Activated naive CD8-positive, alpha-beta T cell treated with anti-CD3 and anti-CD28 coated beads, Interleukin-2, amount 50 U/mL, for 16 hours (primary cell): ENCODE measurements around the gene FARS2.

Experiments
- DNase-seq: peaks from one replicate; pipeline ENCODE4 v3.0.0-alpha.2; 2020; ENCODE audit warnings: low read depth, low spot score

FARS2 gene

DNA sequence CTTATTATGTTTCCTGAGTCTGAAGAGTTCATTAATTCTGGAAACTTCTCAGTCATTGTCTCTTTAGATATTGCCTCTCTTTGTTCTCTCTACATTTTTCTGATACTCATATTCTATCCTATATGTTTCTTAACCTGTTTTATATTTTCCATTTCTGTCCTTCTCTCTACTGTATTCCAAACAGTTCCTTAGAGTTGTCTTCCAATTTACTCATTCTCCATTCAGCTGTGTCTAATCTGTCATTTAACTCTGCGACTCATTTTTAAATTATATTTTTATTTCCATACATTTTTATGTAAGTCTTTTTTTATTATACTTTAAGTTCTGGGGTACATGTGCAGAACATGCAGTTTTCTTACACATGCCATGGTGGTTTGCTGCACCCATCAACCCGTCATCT is 493.6 kb downstream of the FARS2 start:
- no peak for DNase-seq

DNA sequence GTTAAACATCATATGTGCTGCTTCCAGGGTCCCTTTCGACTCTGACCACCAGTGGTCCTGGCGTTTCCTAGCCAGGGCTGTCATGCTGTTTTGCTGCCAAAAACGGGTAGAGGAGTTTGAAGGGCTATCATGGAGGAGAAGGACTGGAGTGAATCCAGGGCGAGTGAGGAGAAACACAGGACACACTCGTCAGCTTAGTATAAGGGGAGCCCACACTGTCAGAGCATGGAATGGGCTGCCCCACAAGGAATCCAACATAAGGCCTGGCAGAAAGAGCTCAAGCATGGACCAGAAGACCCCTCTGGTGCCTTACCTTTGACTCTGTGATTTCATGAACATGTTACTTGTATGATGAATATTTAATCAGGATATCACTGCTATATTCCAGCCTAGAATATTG is 498.3 kb downstream of the FARS2 start:
- DNase-seq: no peak

DNA sequence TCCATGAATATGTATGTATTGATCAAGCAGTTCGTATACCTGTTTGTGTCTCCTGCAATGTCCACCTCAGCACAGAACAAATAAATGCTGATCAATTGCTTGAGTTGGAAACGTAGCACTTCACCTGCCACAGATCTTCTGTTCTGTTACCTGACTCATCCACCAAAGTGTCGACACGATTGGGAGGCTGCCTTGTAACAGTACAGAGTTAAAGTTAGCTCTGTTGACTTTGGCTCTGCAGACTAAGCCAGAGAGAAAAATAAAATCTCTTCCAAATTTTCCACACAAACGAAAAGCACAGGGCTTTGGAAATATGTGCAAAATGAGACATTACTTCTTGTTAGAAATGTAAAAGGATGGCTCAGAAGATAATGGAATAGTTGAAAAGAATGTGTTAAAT is 500.1 kb downstream of the FARS2 start:
- no peak for DNase-seq

DNA sequence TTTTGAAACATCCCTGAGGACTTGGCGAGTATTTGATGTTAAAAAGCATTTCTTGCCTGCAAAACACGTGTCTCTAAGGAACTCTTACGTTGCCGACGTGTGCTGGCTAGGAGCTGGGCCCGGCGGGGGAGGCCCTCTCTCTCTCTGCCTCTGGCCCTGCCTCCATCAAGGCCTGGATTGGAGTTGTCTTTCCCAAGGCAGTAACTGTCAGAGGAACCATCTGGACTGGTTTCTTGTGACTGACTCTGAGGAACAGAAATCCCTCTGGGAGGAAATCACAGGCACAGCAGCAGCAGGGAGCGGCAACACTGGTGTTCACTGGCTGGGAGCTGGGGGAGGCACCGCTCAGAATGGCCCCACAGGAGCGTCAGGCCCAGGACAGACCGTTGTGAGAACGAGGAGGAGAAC is 501.3 kb downstream of the FARS2 start:
- DNase-seq: no peak

DNA sequence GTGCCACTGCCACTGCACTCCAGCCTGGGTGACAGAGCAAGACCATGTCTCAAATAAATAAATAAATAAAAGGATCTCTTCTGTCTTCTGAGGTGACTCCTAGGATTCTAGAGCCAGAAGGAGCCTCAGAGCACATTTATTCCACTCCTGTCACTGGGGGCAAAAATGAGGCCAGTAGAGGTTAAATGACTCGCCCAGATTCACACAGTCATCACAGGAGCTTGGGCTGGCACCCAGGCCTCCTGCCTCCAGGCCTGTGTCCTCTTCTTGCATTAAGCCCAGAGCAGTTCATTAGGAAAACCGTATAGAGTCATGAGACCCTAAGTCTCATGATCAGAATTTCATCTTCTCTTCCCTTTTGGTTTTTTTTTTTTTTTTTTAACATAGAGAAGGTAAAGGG is 502.1 kb downstream of the FARS2 start:
- DNase-seq: no peak

DNA sequence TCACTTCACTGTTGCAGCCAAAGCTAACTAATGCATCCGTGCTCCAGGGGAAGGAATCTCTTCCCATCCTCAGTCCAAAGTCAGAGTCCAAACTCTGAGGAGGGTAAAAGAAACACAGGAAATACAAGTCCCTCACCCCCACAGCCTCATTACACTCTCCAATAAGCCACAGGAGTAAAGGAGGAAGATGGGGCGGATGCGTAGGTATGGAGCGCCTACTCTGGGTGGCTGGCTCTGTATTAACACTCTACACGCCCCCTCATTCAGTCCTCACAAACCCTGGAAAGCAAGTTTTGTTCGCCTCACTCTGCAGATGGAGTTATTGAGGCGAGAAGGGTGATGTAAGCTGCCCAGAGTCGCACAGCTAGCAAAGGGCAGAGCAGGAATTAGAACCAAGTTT is 502.6 kb downstream of the FARS2 start:
- DNase-seq: no peak

DNA sequence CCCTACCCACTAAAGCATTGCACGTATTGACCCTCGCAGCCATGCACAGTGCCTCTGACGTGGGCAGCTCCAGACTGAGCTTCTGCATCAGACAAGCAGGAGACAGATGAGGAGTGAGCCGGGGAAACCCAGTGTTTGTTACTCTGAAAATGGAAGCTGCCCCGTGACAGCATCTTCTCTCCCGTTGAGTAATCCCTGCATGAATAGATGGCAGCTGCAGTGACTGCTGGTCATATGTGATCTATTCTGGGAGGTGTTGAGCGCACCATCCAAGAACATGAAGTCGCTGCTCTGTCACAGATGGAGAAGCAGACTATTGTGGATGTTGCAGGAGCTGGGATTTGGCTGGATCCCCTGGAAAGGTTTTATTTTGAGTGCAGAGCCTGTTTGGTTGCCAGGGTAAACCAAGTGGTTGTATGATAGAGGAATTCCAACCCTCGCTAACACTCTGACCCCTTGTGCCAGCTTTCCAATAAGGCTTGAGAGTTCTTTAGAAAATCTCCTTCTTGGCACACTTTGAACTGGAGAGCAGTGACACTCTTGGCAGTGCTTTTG is 503.2 kb downstream of the FARS2 start:
- DNase-seq: no peak

DNA sequence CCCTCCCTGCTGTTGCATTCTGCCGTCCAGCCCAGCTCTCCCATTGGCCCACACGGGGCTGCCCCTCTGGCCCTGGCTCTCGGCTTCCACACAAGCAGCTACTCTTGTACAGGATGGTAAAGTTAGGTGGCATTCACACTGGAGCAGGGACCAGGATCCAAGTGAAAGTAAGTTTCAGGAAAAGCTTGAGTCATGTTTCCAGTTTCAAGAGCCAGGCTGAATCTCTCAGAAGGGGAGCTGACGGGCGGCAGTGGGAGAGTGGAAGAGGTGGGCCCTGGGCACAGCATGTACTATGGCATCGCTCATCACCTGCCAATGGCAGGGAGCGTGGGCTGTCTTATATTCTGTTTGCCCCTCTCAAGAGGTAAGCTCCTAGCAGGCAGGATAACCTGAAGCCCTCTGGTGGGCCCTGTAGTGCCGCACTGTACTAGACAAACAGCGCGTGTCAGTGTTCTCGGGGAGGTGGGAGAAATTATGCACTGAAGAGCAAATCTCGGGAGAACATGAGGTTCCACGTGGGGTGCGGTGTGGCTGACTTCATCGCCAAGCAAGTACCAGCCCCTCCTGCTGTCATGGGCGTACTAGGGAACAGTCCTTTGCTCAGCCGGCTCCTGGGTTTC is 503.9 kb downstream of the FARS2 start:
- DNase-seq: no peak

DNA sequence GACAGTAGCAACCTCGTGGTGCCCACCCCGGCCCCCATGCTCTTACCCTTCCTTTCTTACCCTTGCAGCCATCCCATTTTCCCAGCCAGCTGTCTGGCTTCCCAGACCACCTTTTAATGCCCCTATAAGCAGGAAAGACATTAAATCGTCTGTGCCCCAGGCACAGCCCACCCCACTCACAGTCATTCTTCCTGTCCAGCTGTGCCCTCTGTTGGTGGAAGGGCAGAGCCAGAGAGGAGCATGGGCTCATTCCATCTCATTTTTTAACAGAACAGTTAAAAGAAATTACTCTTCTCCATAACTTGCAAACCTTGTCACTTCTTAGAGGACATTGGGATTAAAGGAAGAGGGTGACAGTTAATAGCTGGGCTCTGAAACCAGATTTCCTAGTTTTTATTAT is 504.9 kb downstream of the FARS2 start:
- no peak for DNase-seq

DNA sequence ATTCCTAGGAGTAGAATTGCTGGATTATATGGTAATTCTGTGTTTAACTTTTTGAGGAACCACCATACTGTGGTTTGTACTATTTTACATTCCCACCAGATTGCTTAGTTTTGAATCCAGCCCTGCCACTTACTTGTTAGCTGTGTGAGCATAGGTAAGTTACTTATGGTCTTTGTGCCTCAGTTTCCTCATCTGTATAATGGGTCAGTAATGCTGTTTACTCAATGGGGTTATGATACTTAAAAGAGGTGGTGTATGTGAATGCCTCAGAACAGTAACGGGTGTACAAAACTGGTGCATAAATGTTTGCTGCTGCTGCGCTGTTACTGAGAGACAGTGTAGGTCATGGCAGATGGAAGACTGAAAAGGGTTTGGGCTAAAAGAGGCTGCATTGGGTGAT is 506.2 kb downstream of the FARS2 start:
- no peak for DNase-seq

DNA sequence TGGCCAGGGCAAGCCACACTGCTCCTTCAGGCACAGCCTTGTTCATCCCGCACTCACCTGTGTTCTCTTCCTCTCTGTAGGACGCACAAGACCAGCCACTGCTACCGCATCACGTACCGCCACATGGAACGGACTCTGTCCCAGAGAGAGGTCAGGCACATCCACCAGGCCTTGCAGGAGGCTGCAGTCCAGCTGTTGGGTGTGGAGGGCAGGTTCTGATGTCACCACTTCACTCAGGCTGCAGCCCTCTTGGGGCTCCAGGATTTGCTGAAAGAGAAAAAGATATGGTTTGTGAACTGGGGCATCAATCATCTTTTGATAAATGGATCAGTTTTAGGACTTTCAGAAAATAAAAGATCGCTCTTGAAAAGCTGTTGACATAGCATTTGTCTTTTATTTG is 509.9 kb downstream of the FARS2 start:
- no peak for DNase-seq

DNA sequence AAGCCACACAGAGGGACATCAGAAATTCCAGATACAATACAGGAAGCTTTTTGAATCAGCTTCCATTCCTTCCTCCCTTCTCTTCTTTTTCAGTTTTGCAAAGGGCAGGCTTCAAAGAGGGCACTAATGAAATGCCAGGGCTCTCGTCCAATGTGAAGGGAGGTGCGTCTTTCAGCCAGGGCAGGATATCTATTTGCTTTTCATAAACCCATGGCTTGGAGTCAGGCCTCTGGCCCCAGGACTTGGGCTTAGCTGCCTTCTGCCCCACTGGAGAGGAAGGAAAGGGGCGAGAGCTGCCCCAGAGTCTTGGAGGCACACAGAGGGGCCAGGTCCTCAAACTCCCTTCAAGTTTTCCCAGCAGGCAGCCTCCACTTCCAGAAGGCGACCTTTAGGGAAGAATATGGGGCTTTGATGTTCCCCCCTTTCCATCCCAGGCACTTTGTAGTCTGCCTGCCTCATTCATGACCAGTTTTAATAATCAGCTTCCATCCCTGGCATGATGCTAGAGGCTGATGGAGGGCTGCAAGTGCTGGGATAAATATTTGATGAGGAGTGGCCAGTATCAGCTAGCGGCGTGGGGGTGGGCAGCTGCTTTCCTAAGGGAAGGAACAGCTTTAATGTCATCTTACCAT is 510.6 kb downstream of the FARS2 start:
- DNase-seq: no peak

DNA sequence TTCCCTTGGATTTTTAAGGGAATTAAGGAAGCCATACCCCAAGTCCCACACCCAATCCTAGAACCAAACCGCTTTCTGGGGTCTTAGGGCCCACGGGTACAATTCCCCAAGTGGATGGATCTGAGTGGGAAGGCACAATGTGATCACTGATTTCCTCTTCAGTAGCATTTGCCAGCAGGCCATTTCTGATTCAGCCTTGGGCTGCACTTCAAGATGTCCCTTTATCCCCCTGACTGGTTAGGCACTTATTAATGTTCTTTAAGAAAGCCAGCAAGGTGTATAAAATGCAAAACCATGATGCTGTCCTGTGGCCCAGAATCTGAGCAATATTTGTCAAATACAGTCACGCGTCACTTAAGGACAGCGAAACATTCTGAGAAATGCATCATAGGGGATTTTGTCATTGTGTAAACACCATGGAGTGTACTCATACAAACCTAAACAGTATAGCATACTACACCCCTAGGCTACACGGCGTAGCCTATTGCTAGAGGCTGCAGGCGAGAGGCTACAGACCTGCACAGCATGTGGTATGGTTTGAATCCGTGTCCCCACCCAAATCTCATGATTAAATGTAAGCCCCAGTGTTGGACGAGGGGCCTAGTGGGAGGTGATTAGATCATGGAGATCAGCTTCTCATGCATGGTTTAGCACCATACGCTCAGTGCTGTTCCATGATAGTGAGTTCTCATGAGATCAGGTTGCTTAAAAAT is 511.3 kb downstream of the FARS2 start:
- no peak for DNase-seq

DNA sequence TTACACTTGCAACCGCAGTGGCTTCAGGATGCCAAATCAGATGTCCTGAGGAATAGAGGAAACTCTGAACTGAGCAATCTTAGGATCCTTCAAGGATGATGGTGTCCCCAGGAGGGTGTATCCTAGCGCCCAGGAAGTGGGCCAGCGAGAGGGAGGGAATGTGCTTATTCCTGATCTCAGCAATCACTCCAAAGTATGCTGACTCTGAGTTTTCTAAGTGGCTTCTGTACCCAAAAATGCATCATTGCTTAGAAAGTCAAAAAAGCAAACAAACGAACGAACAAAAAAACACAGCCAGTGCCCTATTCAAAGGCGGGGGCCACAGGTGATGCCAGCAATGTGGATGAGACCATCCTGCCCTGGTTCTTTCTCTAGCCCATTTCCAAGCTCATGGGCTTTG is 514.8 kb downstream of the FARS2 start:
- no peak for DNase-seq

DNA sequence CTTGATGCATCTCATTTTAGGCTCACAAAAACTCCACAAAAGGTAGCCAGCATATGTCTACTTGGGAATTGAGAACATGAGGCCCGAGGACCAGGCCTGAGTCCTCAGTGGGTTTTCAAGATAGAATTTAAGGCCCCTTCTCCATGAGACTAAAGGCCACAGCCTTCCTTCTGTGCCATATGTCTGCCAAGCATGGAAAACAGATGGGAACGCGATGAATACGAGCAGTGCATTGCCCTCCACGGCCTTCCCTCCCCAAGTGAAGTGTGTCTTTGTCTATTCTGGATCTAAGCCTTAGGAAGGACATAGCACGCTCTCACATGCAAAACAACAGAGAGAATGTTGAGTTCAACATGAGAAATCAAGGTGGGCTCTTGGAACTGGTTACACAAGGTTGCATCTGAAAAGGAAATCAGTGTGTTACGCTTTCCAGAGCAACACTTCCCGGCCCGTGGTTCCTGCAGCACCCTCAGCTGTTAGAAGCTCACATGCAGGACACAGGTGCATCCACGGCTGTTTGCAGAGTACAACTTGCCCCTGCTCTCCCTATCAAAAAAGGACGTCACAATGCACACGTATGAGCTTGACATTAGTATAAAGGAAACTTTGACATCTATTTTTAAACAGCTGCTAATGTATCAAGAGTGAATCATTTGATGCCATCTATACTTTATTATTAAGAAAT is 515.5 kb downstream of the FARS2 start:
- no peak for DNase-seq

DNA sequence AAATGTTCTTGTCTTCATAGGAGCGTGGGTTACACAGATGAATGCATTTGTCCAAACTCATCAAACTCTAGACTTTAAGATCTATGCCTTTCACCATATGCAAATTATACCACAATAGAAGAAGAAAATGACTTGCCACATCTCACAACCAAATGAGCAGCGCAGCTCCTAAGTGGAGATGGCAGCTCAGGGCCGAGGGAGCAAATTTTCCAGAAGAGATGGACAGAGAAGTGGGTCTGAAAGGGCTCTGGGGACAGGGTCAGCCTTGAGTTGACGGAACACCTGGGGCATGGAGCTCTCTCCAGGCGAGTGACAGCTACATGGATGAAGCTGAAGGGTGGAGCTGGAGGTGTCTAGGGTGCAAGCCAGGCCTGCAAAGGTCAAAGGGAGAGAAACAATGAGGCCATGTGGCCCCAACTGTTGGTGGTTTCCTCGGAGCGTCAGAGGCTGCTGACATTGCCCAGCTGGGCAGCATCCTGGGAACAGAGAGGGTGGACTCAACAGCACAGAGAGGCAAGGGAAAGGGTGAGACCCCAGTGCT is 517.1 kb downstream of the FARS2 start:
- no peak for DNase-seq

DNA sequence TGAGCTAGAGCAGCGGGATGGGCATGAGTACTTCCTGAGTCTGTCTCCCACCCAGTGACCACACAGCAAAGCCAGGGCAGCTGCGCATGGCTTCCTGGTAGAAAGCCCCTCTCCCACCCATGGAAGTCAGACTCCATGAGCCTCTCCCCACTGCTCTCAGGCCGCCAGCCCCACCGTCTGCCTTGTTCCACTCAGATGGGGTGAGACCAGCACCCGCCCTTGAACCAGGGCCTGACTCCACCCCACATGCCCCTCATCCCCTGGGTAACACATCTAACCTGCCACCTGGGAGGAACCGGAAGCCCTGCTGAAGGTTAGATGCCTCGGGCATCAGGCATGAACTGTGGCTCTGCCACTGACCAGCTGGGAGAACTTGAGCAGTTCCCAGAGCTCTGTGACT is 517.6 kb downstream of the FARS2 start:
- DNase-seq: no peak

DNA sequence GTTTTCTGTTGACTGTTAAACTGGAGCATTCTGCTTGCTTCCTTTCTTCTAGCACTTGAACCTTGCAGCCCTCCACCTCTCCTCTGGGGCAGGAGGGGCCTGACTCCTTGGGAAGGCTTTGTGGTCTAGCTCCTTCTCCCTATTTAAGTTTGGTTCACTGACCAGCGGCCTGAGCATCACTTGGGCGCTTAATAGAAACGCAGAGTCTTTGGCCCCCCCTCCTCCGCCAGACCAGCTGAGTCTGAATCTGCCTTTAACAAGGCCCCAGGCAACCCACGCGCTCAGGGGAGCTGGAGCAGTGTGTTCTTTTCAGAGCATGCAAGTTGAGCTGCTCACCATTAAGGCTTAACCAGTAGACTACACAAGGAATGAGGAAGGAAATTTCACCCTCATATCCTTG is 519.7 kb downstream of the FARS2 start:
- DNase-seq: no peak

DNA sequence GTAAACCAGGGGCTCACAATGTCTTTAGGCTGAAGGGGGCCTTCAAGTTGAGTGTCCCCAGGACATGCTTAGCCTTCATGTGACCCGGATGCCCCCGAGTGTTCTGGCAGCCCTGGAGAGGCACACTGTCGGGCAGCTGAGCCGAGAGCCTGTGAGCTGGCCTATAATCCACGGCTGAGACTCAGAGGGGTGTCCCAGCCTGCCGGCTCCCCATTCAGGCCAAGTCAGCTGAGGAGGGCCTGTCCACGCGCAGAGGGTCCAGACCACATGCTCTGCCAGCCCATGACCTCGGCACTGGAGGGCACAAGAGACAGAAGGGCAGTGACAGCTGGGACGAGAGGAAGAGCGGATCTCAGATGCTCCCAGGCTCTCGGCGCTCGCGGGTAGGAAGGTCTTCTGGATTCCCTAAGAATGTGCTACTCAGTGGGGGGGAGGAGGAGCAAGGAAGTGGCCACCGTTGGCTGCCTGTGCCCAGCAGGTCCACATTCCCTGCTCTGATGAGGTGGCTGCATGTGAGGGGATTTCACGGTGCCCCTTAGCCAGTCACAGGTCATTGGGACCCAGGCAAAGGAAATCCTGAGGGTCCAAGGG is 520.7 kb downstream of the FARS2 start:
- no peak for DNase-seq

DNA sequence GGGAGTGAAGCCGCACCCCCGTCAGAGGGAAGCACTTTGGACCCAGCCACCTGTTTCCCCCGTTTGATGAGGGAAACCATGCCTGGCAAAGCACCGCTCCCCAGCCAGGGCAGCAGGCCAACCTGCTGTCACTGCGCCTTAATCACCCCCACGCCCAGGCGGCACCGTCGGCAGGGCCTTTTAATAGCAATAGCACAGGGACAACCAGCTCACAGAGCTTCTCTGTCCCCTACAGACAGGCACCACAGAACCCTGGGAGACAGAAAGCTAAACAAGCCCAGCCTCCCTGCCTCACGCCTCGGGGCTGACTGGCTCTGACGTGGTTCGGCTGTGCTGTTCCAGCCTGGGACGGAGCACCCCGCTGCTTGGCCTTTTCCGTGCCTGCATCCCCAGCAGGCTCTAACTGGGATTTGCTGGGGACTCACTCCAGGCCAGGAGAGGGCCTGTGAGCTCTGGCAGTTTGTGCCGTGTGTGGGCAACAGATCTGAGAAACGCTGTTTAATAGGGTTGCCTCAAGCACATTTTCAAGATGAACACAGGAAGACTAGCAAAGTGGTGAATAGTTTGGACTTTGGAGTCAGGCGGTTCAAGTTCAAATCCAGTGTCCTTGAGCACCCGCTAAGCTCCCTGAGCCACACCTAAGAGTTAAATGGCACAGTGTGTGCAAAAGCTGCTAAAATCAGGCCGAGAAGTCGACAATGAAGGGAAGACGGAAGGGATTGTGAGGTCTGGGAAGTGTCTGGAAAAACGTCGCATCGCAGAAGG is 521.7 kb downstream of the FARS2 start:
- no peak for DNase-seq

DNA sequence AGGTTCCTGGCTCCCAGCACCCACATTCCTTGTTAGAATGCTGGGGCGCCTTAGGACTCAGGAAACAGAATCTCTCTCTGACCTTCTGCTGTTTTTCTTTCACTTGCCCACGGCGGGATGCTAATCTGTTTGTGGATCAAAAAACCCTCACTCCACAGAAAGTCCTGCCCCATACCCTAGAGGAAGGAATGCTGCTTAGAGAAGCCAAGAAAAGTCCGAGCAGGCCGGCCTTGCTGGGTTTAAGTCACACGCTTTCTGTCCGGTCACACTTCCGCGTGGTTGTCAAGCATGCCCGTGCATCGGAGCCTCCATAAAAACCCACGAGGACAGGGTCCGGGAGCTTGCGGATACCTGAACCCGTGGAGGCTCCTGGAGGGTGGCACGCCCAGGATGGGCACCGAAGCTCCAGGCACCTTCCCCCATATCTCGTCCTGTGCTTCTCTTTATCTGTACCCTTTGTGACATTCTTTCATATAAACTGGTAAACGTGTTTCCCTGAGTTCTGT is 522.3 kb downstream of the FARS2 start:
- DNase-seq: no peak
